ENCODE results near the gene C12orf42. TPM values are rescaled to one million over a fixed set of nuclear protein-coding genes. Genes with fewer than 3 reads are reported as not detected.
A peak's percentile ranks its signal among the peaks of the same experiment; 100 is the strongest.

The C12orf42 gene
- polyA plus RNA-seq, 6 donors from 2014 or later: 28.7 to 41.4 (median 34.2) TPM

- DNase-seq: peak; percentile 7
- Mint-ChIP-seq H3K4me1 (peaks cover 11 to 25% (median 22%) of the 10 kb centered on the region in 3 donors), H3K27ac (peak overlapping the region in 2 of 6 donors; percentile 46 to 69), H3K9me3 (peaks cover 0 to 6% (median 2%) of the 10 kb centered on the region in 7 donors), H3K4me3 (no peak overlapping the region), H3K36me3 (peaks cover 13 to 35% of the 10 kb centered on the region in 2 donors), H3K27me3 (no peaks in the 10 kb centered on the region)
- no peak for ATAC-seq (ENCODE audit: low read depth in 2 of 2)
Observed at GRCh38 chr12:103401421-103401820, 94.3 kb downstream of the C12orf42 start.

GRCh38 chr12:103399986-103400385 is 95.8 kb downstream of the C12orf42 start:
- ATAC-seq (ENCODE audit: low read depth in 2 of 2): peak; percentile 72 to 80
- peak overlapping the region in 1 of 6 donors; percentile 73 for H3K27ac Mint-ChIP-seq
- H3K27me3 Mint-ChIP-seq: no peaks in the 10 kb centered on the region
- peak; percentile 25 for DNase-seq
- H3K4me1 Mint-ChIP-seq: peaks cover 11 to 21% (median 20%) of the 10 kb centered on the region in 3 donors
- no peak overlapping the region for H3K4me3 Mint-ChIP-seq
- H3K9me3 Mint-ChIP-seq: peaks cover 0 to 7% (median 3%) of the 10 kb centered on the region in 7 donors
- peaks cover 17 to 27% of the 10 kb centered on the region in 2 donors for H3K36me3 Mint-ChIP-seq

GRCh38 chr12:103397536-103397935 is 98.2 kb downstream of the C12orf42 start:
- ATAC-seq (ENCODE audit: low read depth in 2 of 2): no peak
- H3K4me3 Mint-ChIP-seq: no peak overlapping the region
- H3K4me1 Mint-ChIP-seq: peaks cover 25 to 31% (median 29%) of the 10 kb centered on the region in 3 donors
- no peaks in the 10 kb centered on the region for H3K27me3 Mint-ChIP-seq
- peaks cover 17 to 23% of the 10 kb centered on the region in 2 donors for H3K36me3 Mint-ChIP-seq
- H3K9me3 Mint-ChIP-seq: peaks cover 0 to 7% (median 3%) of the 10 kb centered on the region in 7 donors
- no peak overlapping the region for H3K27ac Mint-ChIP-seq
- DNase-seq: no peak

GRCh38 chr12:103392722-103393121 is 103.0 kb downstream of the C12orf42 start:
- Mint-ChIP-seq H3K36me3 (peaks cover 27 to 29% of the 10 kb centered on the region in 2 donors), H3K4me3 (peak overlapping the region in 5 of 8 donors; percentile 10 to 68 (median 40)), H3K27me3 (no peaks in the 10 kb centered on the region), H3K4me1 (peaks cover 10 to 24% (median 21%) of the 10 kb centered on the region in 3 donors), H3K27ac (peak overlapping the region in 3 of 6 donors; percentile 2 to 49 (median 49)), H3K9me3 (peaks cover 0 to 7% (median 3%) of the 10 kb centered on the region in 7 donors)
- DNase-seq (peak; percentile 29), ATAC-seq (ENCODE audit: low read depth in 2 of 2) (peak; percentile 86 to 91)

- H3K4me3 Mint-ChIP-seq: no peak overlapping the region
- no peaks in the 10 kb centered on the region for H3K27me3 Mint-ChIP-seq
- H3K36me3 Mint-ChIP-seq: peaks cover 14 to 19% of the 10 kb centered on the region in 2 donors
- ATAC-seq (ENCODE audit: low read depth in 2 of 2) (no peak), DNase-seq (no peak)
- H3K27ac Mint-ChIP-seq: no peak overlapping the region
- H3K9me3 Mint-ChIP-seq: peaks cover 0 to 4% (median 0%) of the 10 kb centered on the region in 7 donors
- H3K4me1 Mint-ChIP-seq: peaks cover 10 to 27% (median 24%) of the 10 kb centered on the region in 3 donors
Observed at GRCh38 chr12:103391103-103391502, 104.7 kb downstream of the C12orf42 start.

- Mint-ChIP-seq H3K36me3 (peaks cover 11 to 18% of the 10 kb centered on the region in 2 donors), H3K4me3 (no peak overlapping the region), H3K9me3 (peaks cover 0 to 4% (median 0%) of the 10 kb centered on the region in 7 donors), H3K27me3 (no peaks in the 10 kb centered on the region), H3K4me1 (peaks cover 6 to 15% (median 9%) of the 10 kb centered on the region in 3 donors), H3K27ac (peak overlapping the region in 4 of 6 donors; percentile 29 to 86 (median 42))
- ATAC-seq (ENCODE audit: low read depth in 2 of 2): no peak
- no peak for DNase-seq
Observed at GRCh38 chr12:103387385-103387784, 108.4 kb downstream of the C12orf42 start.

GRCh38 chr12:103386451-103386850 is 109.3 kb downstream of the C12orf42 start:
- peaks cover 5 to 13% (median 8%) of the 10 kb centered on the region in 3 donors for H3K4me1 Mint-ChIP-seq
- ATAC-seq (ENCODE audit: low read depth in 2 of 2): no peak
- H3K4me3 Mint-ChIP-seq: no peak overlapping the region
- peaks cover 0 to 4% (median 0%) of the 10 kb centered on the region in 7 donors for H3K9me3 Mint-ChIP-seq
- H3K36me3 Mint-ChIP-seq: peaks cover 11 to 18% of the 10 kb centered on the region in 2 donors
- H3K27ac Mint-ChIP-seq: no peak overlapping the region
- H3K27me3 Mint-ChIP-seq: no peaks in the 10 kb centered on the region
- DNase-seq: no peak

GRCh38 chr12:103382736-103383346 is 112.9 kb downstream of the C12orf42 start:
- no peak for ATAC-seq (ENCODE audit: low read depth in 2 of 2)
- Mint-ChIP-seq H3K4me3 (no peak overlapping the region), H3K27me3 (no peaks in the 10 kb centered on the region), H3K4me1 (peaks cover 3 to 13% (median 5%) of the 10 kb centered on the region in 3 donors), H3K9me3 (peaks cover 0 to 2% (median 0%) of the 10 kb centered on the region in 7 donors), H3K36me3 (peaks cover 4 to 7% of the 10 kb centered on the region in 2 donors), H3K27ac (peak overlapping the region in 3 of 6 donors; percentile 11 to 85 (median 47))
- no peak for DNase-seq

- H3K27ac Mint-ChIP-seq: no peak overlapping the region
- H3K9me3 Mint-ChIP-seq: no peaks in the 10 kb centered on the region
- DNase-seq: no peak
- H3K4me1 Mint-ChIP-seq: peaks cover 3 to 10% (median 7%) of the 10 kb centered on the region in 3 donors
- no peaks in the 10 kb centered on the region for H3K27me3 Mint-ChIP-seq
- H3K4me3 Mint-ChIP-seq: no peak overlapping the region
- peaks cover 4 to 9% of the 10 kb centered on the region in 2 donors for H3K36me3 Mint-ChIP-seq
- ATAC-seq (ENCODE audit: low read depth in 2 of 2): no peak
Observed at GRCh38 chr12:103382119-103382518, 113.6 kb downstream of the C12orf42 start.

- no peaks in the 10 kb centered on the region for H3K9me3 Mint-ChIP-seq
- H3K4me1 Mint-ChIP-seq: peaks cover 6 to 13% (median 8%) of the 10 kb centered on the region in 3 donors
- no peak for DNase-seq
- ATAC-seq (ENCODE audit: low read depth in 2 of 2): no peak
- no peak overlapping the region for H3K4me3 Mint-ChIP-seq
- H3K27me3 Mint-ChIP-seq: no peaks in the 10 kb centered on the region
- H3K36me3 Mint-ChIP-seq: peaks cover 4 to 9% of the 10 kb centered on the region in 2 donors
- H3K27ac Mint-ChIP-seq: no peak overlapping the region
Observed at GRCh38 chr12:103379670-103380069, 116.1 kb downstream of the C12orf42 start.

- Mint-ChIP-seq H3K27me3 (no peaks in the 10 kb centered on the region), H3K4me1 (peaks cover 23 to 39% (median 29%) of the 10 kb centered on the region in 3 donors), H3K4me3 (no peak overlapping the region), H3K36me3 (peaks cover 15 to 29% of the 10 kb centered on the region in 2 donors), H3K27ac (peak overlapping the region in 3 of 6 donors; percentile 22 to 68 (median 44)), H3K9me3 (peaks cover 0 to 6% (median 5%) of the 10 kb centered on the region in 7 donors)
- ATAC-seq (ENCODE audit: low read depth in 2 of 2) (no peak), DNase-seq (no peak)
Observed at GRCh38 chr12:103373088-103373523, 122.7 kb downstream of the C12orf42 start.

GRCh38 chr12:103369929-103370328 is 125.8 kb downstream of the C12orf42 start:
- Mint-ChIP-seq H3K4me3 (peak overlapping the region in 1 of 8 donors; percentile 16), H3K9me3 (peaks cover 13 to 28% (median 17%) of the 10 kb centered on the region in 7 donors), H3K4me1 (peaks cover 25 to 45% (median 28%) of the 10 kb centered on the region in 3 donors), H3K27me3 (no peaks in the 10 kb centered on the region), H3K36me3 (peaks cover 47 to 54% of the 10 kb centered on the region in 2 donors), H3K27ac (peak overlapping the region in 1 of 6 donors; percentile 46)
- ATAC-seq (ENCODE audit: low read depth in 2 of 2) (peak; percentile 20 to 30), DNase-seq (no peak)

- Mint-ChIP-seq H3K4me3 (no peak overlapping the region), H3K27me3 (no peaks in the 10 kb centered on the region), H3K27ac (peak overlapping the region in 1 of 6 donors; percentile 22), H3K36me3 (peaks cover 53 to 64% of the 10 kb centered on the region in 2 donors), H3K4me1 (peaks cover 33 to 60% (median 35%) of the 10 kb centered on the region in 3 donors), H3K9me3 (peaks cover 14 to 39% (median 28%) of the 10 kb centered on the region in 7 donors)
- ATAC-seq (ENCODE audit: low read depth in 2 of 2): no peak
- DNase-seq: no peak
Observed at GRCh38 chr12:103368167-103368566, 127.6 kb downstream of the C12orf42 start.

GRCh38 chr12:103354403-103354802 is 141.4 kb downstream of the C12orf42 start:
- peaks cover 47 to 53% of the 10 kb centered on the region in 2 donors for H3K36me3 Mint-ChIP-seq

More at GRCh38 chr12:103354403-103354802, 141.4 kb downstream of the C12orf42 start:
- peak overlapping the region in 1 of 6 donors; percentile 88 for H3K27ac Mint-ChIP-seq
- peaks cover 14 to 23% (median 18%) of the 10 kb centered on the region in 3 donors for H3K4me1 Mint-ChIP-seq
- no peak for ATAC-seq (ENCODE audit: low read depth in 2 of 2)
- no peak for DNase-seq
- H3K27me3 Mint-ChIP-seq: no peaks in the 10 kb centered on the region
- no peak overlapping the region for H3K4me3 Mint-ChIP-seq
- peaks cover 0 to 6% (median 3%) of the 10 kb centered on the region in 7 donors for H3K9me3 Mint-ChIP-seq
